ENCODE data around the gene TCL1A. TPM values are rescaled to one million over a fixed set of nuclear protein-coding genes. Genes with fewer than 3 reads are reported as not detected.

Gene TCL1A
- total RNA-seq, 1 experiment from 2014 or later, result not detected

- DNase-seq, result no peak
- Histone ChIP-seq H3K4me3 (ENCODE audit: insufficient read depth, low read depth, low read length) (no peak overlapping the region), H3K36me3 (replicated peaks; ENCODE audit: control insufficient read depth, insufficient read depth, low read length) (no peaks in the 10 kb centered on the region), H3K27me3 (ENCODE audit: control insufficient read depth, insufficient read depth, low read length) (peaks cover 49% of the 10 kb centered on the region)
These were observed 16.2 kb downstream of the TCL1A start for GRCh38 chr14:95697764-95698163.

GRCh38 chr14:95696741-95697140 lies 17.2 kb downstream of the TCL1A start:
- Histone ChIP-seq H3K4me3 (ENCODE audit: insufficient read depth, low read depth, low read length) (no peak overlapping the region), H3K36me3 (replicated peaks; ENCODE audit: control insufficient read depth, insufficient read depth, low read length) (no peaks in the 10 kb centered on the region), H3K27me3 (ENCODE audit: control insufficient read depth, insufficient read depth, low read length) (peaks cover 42% of the 10 kb centered on the region)
- DNase-seq, result no peak

- no peak for DNase-seq
- H3K36me3 ChIP-seq (replicated peaks; ENCODE audit: control insufficient read depth, insufficient read depth, low read length), result no peaks in the 10 kb centered on the region
- H3K4me3 ChIP-seq (ENCODE audit: insufficient read depth, low read depth, low read length), result no peak overlapping the region
- peaks cover 35% of the 10 kb centered on the region for H3K27me3 ChIP-seq (ENCODE audit: control insufficient read depth, insufficient read depth, low read length)
These were observed 18.0 kb downstream of the TCL1A start for GRCh38 chr14:95695913-95696312.

GRCh38 chr14:95695051-95695450 lies 18.9 kb downstream of the TCL1A start:
- no peak overlapping the region for H3K4me3 ChIP-seq (ENCODE audit: insufficient read depth, low read depth, low read length)
- no peak for DNase-seq
- H3K27me3 ChIP-seq (ENCODE audit: control insufficient read depth, insufficient read depth, low read length), result peaks cover 31% of the 10 kb centered on the region
- H3K36me3 ChIP-seq (replicated peaks; ENCODE audit: control insufficient read depth, insufficient read depth, low read length), result no peaks in the 10 kb centered on the region

GRCh38 chr14:95692109-95692508 lies 21.8 kb downstream of the TCL1A start:
- DNase-seq, result no peak
- Histone ChIP-seq H3K27me3 (ENCODE audit: control insufficient read depth, insufficient read depth, low read length) (peaks cover 8% of the 10 kb centered on the region), H3K4me3 (ENCODE audit: insufficient read depth, low read depth, low read length) (no peak overlapping the region), H3K36me3 (replicated peaks; ENCODE audit: control insufficient read depth, insufficient read depth, low read length) (no peaks in the 10 kb centered on the region)

- Histone ChIP-seq H3K36me3 (replicated peaks; ENCODE audit: control insufficient read depth, insufficient read depth, low read length) (no peaks in the 10 kb centered on the region), H3K27me3 (ENCODE audit: control insufficient read depth, insufficient read depth, low read length) (peaks cover 8% of the 10 kb centered on the region), H3K4me3 (ENCODE audit: insufficient read depth, low read depth, low read length) (no peak overlapping the region)
- no peak for DNase-seq
These were observed 22.3 kb downstream of the TCL1A start for GRCh38 chr14:95691591-95691990.

GRCh38 chr14:95690815-95691214 lies 23.1 kb downstream of the TCL1A start:
- Histone ChIP-seq H3K4me3 (ENCODE audit: insufficient read depth, low read depth, low read length) (no peak overlapping the region), H3K36me3 (replicated peaks; ENCODE audit: control insufficient read depth, insufficient read depth, low read length) (no peaks in the 10 kb centered on the region), H3K27me3 (ENCODE audit: control insufficient read depth, insufficient read depth, low read length) (peaks cover 8% of the 10 kb centered on the region)
- DNase-seq, result no peak

- Histone ChIP-seq H3K27me3 (ENCODE audit: control insufficient read depth, insufficient read depth, low read length) (peaks cover 5% of the 10 kb centered on the region), H3K4me3 (ENCODE audit: insufficient read depth, low read depth, low read length) (no peak overlapping the region), H3K36me3 (replicated peaks; ENCODE audit: control insufficient read depth, insufficient read depth, low read length) (no peaks in the 10 kb centered on the region)
- no peak for DNase-seq
These were observed 24.5 kb downstream of the TCL1A start for GRCh38 chr14:95689441-95689840.

GRCh38 chr14:95686935-95687334 lies 27.0 kb downstream of the TCL1A start:
- H3K4me3 ChIP-seq (ENCODE audit: insufficient read depth, low read depth, low read length), result no peak overlapping the region
- H3K36me3 ChIP-seq (replicated peaks; ENCODE audit: control insufficient read depth, insufficient read depth, low read length), result no peaks in the 10 kb centered on the region
- no peak for DNase-seq
- peaks cover 2% of the 10 kb centered on the region for H3K27me3 ChIP-seq (ENCODE audit: control insufficient read depth, insufficient read depth, low read length)

- H3K4me3 ChIP-seq (ENCODE audit: insufficient read depth, low read depth, low read length), result peak within 1 kb of the TSS; percentile 12; the same call in 1 of the 2 replicates
- H3K27me3 ChIP-seq (ENCODE audit: control insufficient read depth, insufficient read depth, low read length), result peaks cover 2% of the 10 kb centered on the region
- DNase-seq, result peak; percentile 89
- no peaks in the 10 kb centered on the region for H3K36me3 ChIP-seq (replicated peaks; ENCODE audit: control insufficient read depth, insufficient read depth, low read length)
These were observed 27.7 kb downstream of the TCL1A start, which contains the start of gene TCL1B for GRCh38 chr14:95685978-95686922. TSS of gene TCL1B (plus strand) at chr14:95686426. CDS start at chr14:95686468, 42 bp downstream.

- Histone ChIP-seq H3K4me3 (ENCODE audit: insufficient read depth, low read depth, low read length) (no peak overlapping the region), H3K27me3 (ENCODE audit: control insufficient read depth, insufficient read depth, low read length) (peaks cover 2% of the 10 kb centered on the region; the same call in 1 of the 2 replicates), H3K36me3 (replicated peaks; ENCODE audit: control insufficient read depth, insufficient read depth, low read length) (no peaks in the 10 kb centered on the region)
- DNase-seq, result peak; percentile 90
These were observed 30.1 kb downstream of the TCL1A start for GRCh38 chr14:95683793-95684192.

- no peak overlapping the region for H3K4me3 ChIP-seq (ENCODE audit: insufficient read depth, low read depth, low read length)
- no peak for DNase-seq
- H3K36me3 ChIP-seq (replicated peaks; ENCODE audit: control insufficient read depth, insufficient read depth, low read length), result no peaks in the 10 kb centered on the region
- H3K27me3 ChIP-seq (ENCODE audit: control insufficient read depth, insufficient read depth, low read length), result peaks cover 2% of the 10 kb centered on the region; the same call in 1 of the 2 replicates
These were observed 32.8 kb downstream of the TCL1A start for GRCh38 chr14:95681153-95681552.

- H3K36me3 ChIP-seq (replicated peaks; ENCODE audit: control insufficient read depth, insufficient read depth, low read length), result no peaks in the 10 kb centered on the region
- DNase-seq, result peak; percentile 49
- peaks cover 1% of the 10 kb centered on the region; the same call in 1 of the 2 replicates for H3K27me3 ChIP-seq (ENCODE audit: control insufficient read depth, insufficient read depth, low read length)
- no peak overlapping the region for H3K4me3 ChIP-seq (ENCODE audit: insufficient read depth, low read depth, low read length)
These were observed 33.8 kb downstream of the TCL1A start for GRCh38 chr14:95679998-95680735.

GRCh38 chr14:95679148-95679815 lies 34.6 kb downstream of the TCL1A start:
- no peaks in the 10 kb centered on the region for H3K27me3 ChIP-seq (ENCODE audit: control insufficient read depth, insufficient read depth, low read length)
- DNase-seq, result no peak

More at GRCh38 chr14:95679148-95679815, 34.6 kb downstream of the TCL1A start:
- Histone ChIP-seq H3K36me3 (replicated peaks; ENCODE audit: control insufficient read depth, insufficient read depth, low read length) (no peaks in the 10 kb centered on the region), H3K4me3 (ENCODE audit: insufficient read depth, low read depth, low read length) (no peak overlapping the region)

Measured in H7 (cell line).